OCI-LY1 (cell line): ENCODE data around the gene EMSY.
"Not testable (repeated sequence)": the region's sequence is repeated elsewhere in the genome, so short reads cannot be mapped to it uniquely, and the experiment has no call there.

ENCODE experiments used
- H2AFZ ChIP-seq: fragments of 200-600 bp; sonication (generic), shearing (Covaris generic); 2 replicates; pipeline ENCODE4 v1.6.0; 2014; ENCODE audit warnings: antibody characterized with exemption, mild to moderate bottlenecking, low read length
- H3F3A ChIP-seq: fragments of 200-600 bp; sonication (generic), shearing (Covaris generic); 2 replicates; pipeline ENCODE4 v1.6.0; 2014; ENCODE audit warnings: mild to moderate bottlenecking, antibody characterized with exemption, low read length, moderate library complexity; ENCODE audit not compliant: insufficient read depth
- H3K27ac ChIP-seq: fragments of 200-600 bp; sonication (generic); 2 replicates; pipeline ENCODE4 v1.5.1; 2014; ENCODE audit warnings: low read length, mixed run types, mild to moderate bottlenecking, low read depth; ENCODE audit not compliant: poor library complexity, severe bottlenecking
- H3K27me3 ChIP-seq: fragments of 200-600 bp; sonication (generic); 2 replicates; pipeline ENCODE4 v1.6.0; 2014; ENCODE audit warnings: antibody characterized with exemption, mild to moderate bottlenecking, low read length, moderate library complexity; ENCODE audit not compliant: insufficient read depth
- H3K36me3 ChIP-seq: fragments of 200-600 bp; sonication (generic); 2 replicates; pipeline ENCODE4 v1.6.1; 2014; ENCODE audit warnings: mild to moderate bottlenecking, antibody characterized with exemption, low read length, moderate library complexity, mixed read lengths; ENCODE audit not compliant: insufficient read depth
- H3K4me1 ChIP-seq: fragments of 200-600 bp; sonication (generic); 2 replicates; pipeline ENCODE4 v1.5.1; 2014; ENCODE audit warnings: mild to moderate bottlenecking, low read length, moderate library complexity; ENCODE audit not compliant: insufficient read depth, severe bottlenecking
- H3K4me2 ChIP-seq: fragments of 200-600 bp; sonication (generic), shearing (Covaris generic); 2 replicates; pipeline ENCODE4 v1.6.1; 2014; ENCODE audit warnings: low read length
- H3K4me3 ChIP-seq: fragments of 200-600 bp; sonication (generic); 2 replicates; pipeline ENCODE4 v1.5.1; 2014; ENCODE audit warnings: low read length, low read depth, mild to moderate bottlenecking, mixed read lengths; ENCODE audit not compliant: poor library complexity, severe bottlenecking
- H3K79me2 ChIP-seq: fragments of 200-600 bp; shearing (Covaris generic); 2 replicates; pipeline ENCODE4 v1.6.1; 2016; ENCODE audit warnings: mixed run types, low read length, mixed read lengths; ENCODE audit not compliant: insufficient read depth
- H3K9ac ChIP-seq: fragments of 200-600 bp; sonication (generic), shearing (Covaris generic); 2 replicates; pipeline ENCODE4 v1.6.1; 2014; ENCODE audit warnings: mild to moderate bottlenecking, low read length, mixed read lengths
- H3K9me2 ChIP-seq: fragments of 200-600 bp; sonication (generic), shearing (Covaris generic); 2 replicates; pipeline ENCODE4 v1.6.1; 2014; ENCODE audit warnings: low read depth, mild to moderate bottlenecking, low read length, mixed read lengths
- H3K9me3 ChIP-seq: fragments of 200-600 bp; shearing (Covaris generic); 2 replicates; pipeline ENCODE4 v1.6.1; 2014; ENCODE audit warnings: low read length, mixed read lengths
- H4K20me1 ChIP-seq: fragments of 200-600 bp; sonication (generic), shearing (Covaris generic); 2 replicates; pipeline ENCODE4 v1.6.0; 2016; ENCODE audit warnings: mild to moderate bottlenecking, low read length; ENCODE audit not compliant: insufficient read depth
- CTCF ChIP-seq: fragments of 200-600 bp; sonication (generic), shearing (Covaris generic); IDR thresholded peaks from 2 replicates; pipeline ENCODE4 v1.5.1; 2017; ENCODE audit warnings: mild to moderate bottlenecking, antibody characterized with exemption, low read length, moderate library complexity, mixed read lengths
- EZH2 ChIP-seq: fragments of 200-600 bp; sonication (generic), shearing (Covaris generic); IDR thresholded peaks from 2 replicates; pipeline ENCODE4 v1.8.0; 2017; ENCODE audit warnings: borderline replicate concordance, mixed run types, mild to moderate bottlenecking, antibody characterized with exemption, low read length, moderate library complexity, mixed read lengths

EMSY gene

GRCh38 chr11:76591416-76591815 lies 146.6 kb downstream of the EMSY start:
- no peaks in the 10 kb centered on the region for H3K9me2 ChIP-seq
- no peaks in the 10 kb centered on the region for H3F3A ChIP-seq
- H3K9ac ChIP-seq, result no peak overlapping the region
- no peaks in the 10 kb centered on the region for H3K4me1 ChIP-seq
- no peaks in the 10 kb centered on the region for H4K20me1 ChIP-seq
- H3K27me3 ChIP-seq, result no peaks in the 10 kb centered on the region
- no peak overlapping the region for H3K4me3 ChIP-seq
- H3K27ac ChIP-seq, result no peak overlapping the region
- no peaks in the 10 kb centered on the region for H3K9me3 ChIP-seq
- H3K79me2 ChIP-seq, result no peaks in the 10 kb centered on the region
- TF ChIP-seq CTCF (no peak), EZH2 (no peak)
- H2AFZ ChIP-seq, result no peak overlapping the region
- H3K4me2 ChIP-seq, result no peak overlapping the region
- no peaks in the 10 kb centered on the region for H3K36me3 ChIP-seq

DNA sequence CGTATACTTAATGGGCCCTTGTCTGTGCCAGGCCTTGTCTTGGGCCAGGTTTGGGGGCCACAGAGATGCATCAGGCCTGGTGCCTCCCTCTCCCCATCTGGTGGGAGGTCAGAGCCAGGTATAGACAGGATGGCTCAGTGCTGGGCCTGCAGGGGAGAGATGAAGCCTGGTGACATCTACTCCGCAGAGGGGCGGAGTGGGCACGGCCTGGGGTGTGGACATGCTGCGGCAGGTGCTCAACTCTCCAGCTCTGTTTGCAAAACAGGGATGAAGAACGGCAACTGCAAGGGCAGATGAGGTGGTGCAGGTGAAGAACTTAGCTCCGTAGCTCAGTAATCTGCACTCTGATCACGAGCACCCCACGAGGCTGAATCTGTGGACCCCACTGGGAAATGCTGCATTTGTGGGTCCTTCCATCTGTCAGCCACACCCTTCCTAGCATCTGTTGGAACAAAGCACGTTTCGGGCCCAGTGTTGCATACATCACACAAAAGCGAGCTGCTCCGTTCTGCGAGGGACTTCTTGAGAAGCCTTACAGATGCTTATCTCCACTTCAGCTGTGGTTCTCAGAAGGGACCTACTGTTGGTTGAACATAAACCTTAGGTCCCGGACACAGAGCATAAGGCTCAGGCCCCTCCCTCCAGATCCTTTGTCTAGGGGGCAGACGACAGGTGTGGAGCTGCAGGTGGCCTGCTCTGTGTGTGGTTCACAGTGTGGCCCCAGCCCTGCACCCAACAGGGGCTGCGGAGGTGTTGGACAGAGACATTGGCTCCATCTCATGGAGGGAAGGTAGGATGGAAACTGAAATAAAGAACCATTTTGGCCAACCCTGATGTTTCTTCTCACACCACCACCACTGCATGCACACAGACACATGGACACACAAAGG lies 147.5 kb downstream of the EMSY start:
- H3K4me3 ChIP-seq, result no peak overlapping the region
- H3K79me2 ChIP-seq, result no peaks in the 10 kb centered on the region
- no peak overlapping the region for H3K4me2 ChIP-seq
- TF ChIP-seq EZH2 (no peak), CTCF (no peak)
- no peaks in the 10 kb centered on the region for H3K36me3 ChIP-seq
- no peaks in the 10 kb centered on the region for H3K9me3 ChIP-seq
- no peak overlapping the region for H2AFZ ChIP-seq
- no peaks in the 10 kb centered on the region for H3F3A ChIP-seq
- no peaks in the 10 kb centered on the region for H3K9me2 ChIP-seq
- no peak overlapping the region for H3K27ac ChIP-seq
- H3K4me1 ChIP-seq, result no peaks in the 10 kb centered on the region
- H3K9ac ChIP-seq, result no peak overlapping the region
- H4K20me1 ChIP-seq, result no peaks in the 10 kb centered on the region
- H3K27me3 ChIP-seq, result no peaks in the 10 kb centered on the region

DNA sequence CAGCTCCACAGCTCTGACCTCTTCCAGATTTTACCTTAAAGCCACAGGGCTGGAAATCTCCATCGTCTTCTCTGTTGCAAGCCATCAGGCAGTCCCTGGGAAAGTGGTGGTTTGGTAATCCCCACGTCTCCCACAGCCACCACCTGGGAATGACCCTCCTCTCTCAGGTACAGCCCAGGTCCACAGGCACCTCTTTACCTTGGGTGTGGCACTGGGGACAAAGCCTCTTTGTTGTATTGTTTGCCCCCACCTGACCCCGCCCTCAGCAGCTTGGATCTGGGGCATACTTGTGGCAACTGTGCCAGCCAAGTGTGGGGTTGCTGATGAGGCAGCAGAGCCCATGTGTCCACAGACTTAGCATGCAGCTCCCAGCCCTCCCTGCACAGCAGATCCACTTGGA lies 148.1 kb downstream of the EMSY start:
- H4K20me1 ChIP-seq, result no peaks in the 10 kb centered on the region
- no peaks in the 10 kb centered on the region for H3K36me3 ChIP-seq
- no peaks in the 10 kb centered on the region for H3K27me3 ChIP-seq
- H3K27ac ChIP-seq, result no peak overlapping the region
- no peak overlapping the region for H3K9ac ChIP-seq
- TF ChIP-seq CTCF (no peak), EZH2 (no peak)
- no peak overlapping the region for H2AFZ ChIP-seq
- no peaks in the 10 kb centered on the region for H3F3A ChIP-seq
- no peaks in the 10 kb centered on the region for H3K9me2 ChIP-seq
- no peaks in the 10 kb centered on the region for H3K4me1 ChIP-seq
- no peak overlapping the region for H3K4me3 ChIP-seq
- H3K4me2 ChIP-seq, result no peak overlapping the region
- H3K9me3 ChIP-seq, result no peaks in the 10 kb centered on the region
- no peaks in the 10 kb centered on the region for H3K79me2 ChIP-seq

DNA sequence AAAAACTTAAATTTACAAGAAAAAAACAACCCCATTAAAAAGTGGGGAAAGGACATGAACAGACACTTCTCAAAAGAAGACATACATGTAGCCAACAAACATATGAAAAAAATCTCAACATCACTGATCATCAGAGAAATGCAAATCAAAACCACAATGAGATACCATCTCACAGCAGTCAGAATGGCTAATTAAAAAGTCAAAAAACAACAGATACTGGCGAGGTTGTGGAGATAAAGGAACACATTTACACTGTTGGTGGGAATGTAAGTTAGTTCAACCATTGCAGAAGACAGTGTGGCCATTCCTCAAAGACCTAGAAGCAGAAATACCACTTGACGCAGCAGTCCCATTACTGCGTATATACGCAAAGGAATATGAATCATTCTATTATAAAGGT lies 150.3 kb downstream of the EMSY start:
- H3K9me3 ChIP-seq, H3F3A ChIP-seq: not testable (repeated sequence)

More for the DNA sequence above, 150.3 kb downstream of the EMSY start:
- not testable (repeated sequence) for H3K9me2 ChIP-seq, H3K9ac ChIP-seq, H3K4me2 ChIP-seq, H3K4me3 ChIP-seq, H2AFZ ChIP-seq, H4K20me1 ChIP-seq, H3K27ac ChIP-seq, H3K36me3 ChIP-seq, H3K4me1 ChIP-seq, H3K79me2 ChIP-seq, H3K27me3 ChIP-seq
